Measurements from ENCODE around the gene AKAP6. TPM values are rescaled to one million over a fixed set of nuclear protein-coding genes. Genes with fewer than 3 reads are reported as not detected.

The AKAP6 gene
- total and polyA plus RNA-seq, 2 of the 8 experiments (the other 6 are each of a cell fraction or from before 2014, with no cell fraction given) = 0.09 to 0.89 TPM

DNA sequence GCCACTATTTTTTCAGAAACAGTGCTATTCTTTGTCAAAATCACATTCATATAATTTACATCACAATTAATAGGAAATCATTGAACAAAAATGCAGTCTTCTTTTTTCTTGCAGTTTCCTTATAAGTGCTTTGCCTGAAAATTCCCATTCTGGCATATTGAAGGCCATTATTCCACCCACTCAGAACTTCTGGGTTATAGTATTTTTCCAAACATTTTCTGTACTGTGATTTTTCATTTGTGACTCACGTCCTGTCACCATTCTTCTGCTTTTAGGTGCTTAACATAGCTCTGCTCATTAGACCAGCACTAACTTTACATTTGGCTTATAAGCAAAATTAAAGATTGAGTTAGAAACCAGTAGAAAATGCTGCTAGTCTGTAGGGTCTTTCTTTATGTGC lies 368.6 kb downstream of the AKAP6 start (continued):
- TF ChIP-seq EGR1 (IDR thresholded peaks at IDR 0.05; ENCODE audit: borderline replicate concordance, low read depth, low read length) (no peak), SIRT6 (IDR thresholded peaks at IDR 0.05; ENCODE audit: low read length) (no peak), SP1 (IDR thresholded peaks at IDR 0.05; ENCODE audit: low read depth, low read length) (no peak)
- TF ChIP-seq, protein P1, sequence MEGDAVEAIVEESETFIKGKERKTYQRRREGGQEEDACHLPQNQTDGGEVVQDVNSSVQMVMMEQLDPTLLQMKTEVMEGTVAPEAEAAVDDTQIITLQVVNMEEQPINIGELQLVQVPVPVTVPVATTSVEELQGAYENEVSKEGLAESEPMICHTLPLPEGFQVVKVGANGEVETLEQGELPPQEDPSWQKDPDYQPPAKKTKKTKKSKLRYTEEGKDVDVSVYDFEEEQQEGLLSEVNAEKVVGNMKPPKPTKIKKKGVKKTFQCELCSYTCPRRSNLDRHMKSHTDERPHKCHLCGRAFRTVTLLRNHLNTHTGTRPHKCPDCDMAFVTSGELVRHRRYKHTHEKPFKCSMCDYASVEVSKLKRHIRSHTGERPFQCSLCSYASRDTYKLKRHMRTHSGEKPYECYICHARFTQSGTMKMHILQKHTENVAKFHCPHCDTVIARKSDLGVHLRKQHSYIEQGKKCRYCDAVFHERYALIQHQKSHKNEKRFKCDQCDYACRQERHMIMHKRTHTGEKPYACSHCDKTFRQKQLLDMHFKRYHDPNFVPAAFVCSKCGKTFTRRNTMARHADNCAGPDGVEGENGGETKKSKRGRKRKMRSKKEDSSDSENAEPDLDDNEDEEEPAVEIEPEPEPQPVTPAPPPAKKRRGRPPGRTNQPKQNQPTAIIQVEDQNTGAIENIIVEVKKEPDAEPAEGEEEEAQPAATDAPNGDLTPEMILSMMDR (IDR thresholded peaks at IDR 0.05; ENCODE audit: control extremely low read depth in 1 of 3, insufficient read depth in 1 of 3, low read depth in 1 of 3, low read length in 3 of 3) = no peak
- TF ChIP-seq, protein P2, sequence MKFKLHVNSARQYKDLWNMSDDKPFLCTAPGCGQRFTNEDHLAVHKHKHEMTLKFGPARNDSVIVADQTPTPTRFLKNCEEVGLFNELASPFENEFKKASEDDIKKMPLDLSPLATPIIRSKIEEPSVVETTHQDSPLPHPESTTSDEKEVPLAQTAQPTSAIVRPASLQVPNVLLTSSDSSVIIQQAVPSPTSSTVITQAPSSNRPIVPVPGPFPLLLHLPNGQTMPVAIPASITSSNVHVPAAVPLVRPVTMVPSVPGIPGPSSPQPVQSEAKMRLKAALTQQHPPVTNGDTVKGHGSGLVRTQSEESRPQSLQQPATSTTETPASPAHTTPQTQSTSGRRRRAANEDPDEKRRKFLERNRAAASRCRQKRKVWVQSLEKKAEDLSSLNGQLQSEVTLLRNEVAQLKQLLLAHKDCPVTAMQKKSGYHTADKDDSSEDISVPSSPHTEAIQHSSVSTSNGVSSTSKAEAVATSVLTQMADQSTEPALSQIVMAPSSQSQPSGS (IDR thresholded peaks at IDR 0.05; ENCODE audit: low read length) = no peak
